ENCODE measurements around the gene GJD3. TPM values are rescaled to one million over a fixed set of nuclear protein-coding genes. Genes with fewer than 3 reads are reported as not detected.

The GJD3 gene
- total RNA-seq, 1 experiment from 2014 or later = not detected

- H3K79me2 ChIP-seq (ENCODE audit: insufficient read depth, low read length) = no peaks in the 10 kb centered on the region
- H3K36me3 Mint-ChIP-seq (ENCODE audit: insufficient read depth in 1 of 3, low read depth in 3 of 3) = peaks cover 8 to 13% (median 12%) of the 10 kb centered on the region in 3 experiments
- WGBS (ENCODE audit: extremely low coverage, insufficient read length, low lambda C conversion rate) = no CpG with 5 or more reads among the region's 8 CpGs
- no peak overlapping the region for H3K27ac ChIP-seq (ENCODE audit: insufficient read length, low read depth, low read length)
- H3K27ac Mint-ChIP-seq = no peak overlapping the region
- H3K27me3 Mint-ChIP-seq (ENCODE audit: low read depth) = peaks cover 83% of the 10 kb centered on the region
- H4K20me1 ChIP-seq (ENCODE audit: control insufficient read depth, insufficient read depth, insufficient read length) = peaks cover 3% of the 10 kb centered on the region
- no peak overlapping the region for H2AFZ ChIP-seq (ENCODE audit: low read length)
- no peak overlapping the region for H3K4ac ChIP-seq (ENCODE audit: low read depth, low read length)
- no peak overlapping the region for H2BK20ac ChIP-seq (ENCODE audit: low read depth, low read length, poor library complexity, severe bottlenecking)
- H3K4me1 Mint-ChIP-seq = peaks cover 9 to 24% of the 10 kb centered on the region in 2 experiments
- no peaks in the 10 kb centered on the region; the same call in 1 of the 2 replicates for H3K27me3 ChIP-seq (ENCODE audit: insufficient read depth, low read length)
- H3K18ac ChIP-seq (ENCODE audit: insufficient read length, low read depth, low read length) = no peak overlapping the region
- H3K23ac ChIP-seq (ENCODE audit: insufficient read length, low read depth, low read length) = no peak overlapping the region
- no peak for TF ChIP-seq CTCF (conservative IDR thresholded peaks at IDR 0.05)
- no peaks in the 10 kb centered on the region for H3K9me3 Mint-ChIP-seq
- no peak overlapping the region for H4K8ac ChIP-seq (replicated peaks; ENCODE audit: insufficient read length, low read depth, low read length)
- H3K4me1 ChIP-seq (ENCODE audit: insufficient read depth, low read length) = peaks cover 2% of the 10 kb centered on the region; the same call in 1 of the 2 replicates
- H2BK15ac ChIP-seq (ENCODE audit: low read depth, low read length) = no peak overlapping the region
- H4K5ac ChIP-seq (ENCODE audit: insufficient read length, low read depth, low read length) = no peak overlapping the region
- no peak overlapping the region for H3K14ac ChIP-seq (ENCODE audit: insufficient read depth, low read length)
- no peak overlapping the region for H4K91ac ChIP-seq (ENCODE audit: insufficient read length, low read depth, low read length)
- no peak for DNase-seq
- H3K23me2 ChIP-seq (ENCODE audit: insufficient read length, low read depth, low read length, poor library complexity, severe bottlenecking) = no peaks in the 10 kb centered on the region
- no peak overlapping the region for H3T11ph ChIP-seq (ENCODE audit: low read length)
- no peak overlapping the region for H2BK5ac ChIP-seq (ENCODE audit: insufficient read length, low read length)
- no peaks in the 10 kb centered on the region for H3K9me3 ChIP-seq (ENCODE audit: control insufficient read depth, low read depth, low read length)
- no peak overlapping the region for H2AK5ac ChIP-seq (ENCODE audit: insufficient read length, low read length)
- no peaks in the 10 kb centered on the region for H3K79me1 ChIP-seq (ENCODE audit: insufficient read depth, low read depth, low read length, poor library complexity, severe bottlenecking)
- H2BK120ac ChIP-seq (ENCODE audit: low read depth, low read length, poor library complexity, severe bottlenecking) = no peak overlapping the region
- no peak overlapping the region for H3K9ac ChIP-seq (ENCODE audit: extremely low read depth, insufficient read length, low read length)
- H3K4me3 Mint-ChIP-seq = no peak overlapping the region
- no peak overlapping the region for H2BK12ac ChIP-seq (ENCODE audit: insufficient read length, low read depth, low read length)
- no peak overlapping the region for H3K56ac ChIP-seq (ENCODE audit: insufficient read length, low read depth, low read length)
- H3K4me2 ChIP-seq (ENCODE audit: insufficient read depth, insufficient read length, low read length) = no peak overlapping the region
Measured at GRCh38 chr17:40335620-40336019, 28.9 kb downstream of the GJD3 start.
